HepG2 (cell line): ENCODE measurements around the gene CISD1. TPM values are rescaled to one million over a fixed set of nuclear protein-coding genes. Genes with fewer than 3 reads are reported as not detected.

Experiments used
- AGO2 ChIP-seq: fragments of 200-400 bp; formaldehyde crosslinking; optimal IDR thresholded peaks from 2 replicates; pipeline ENCODE3; 2017; ENCODE audit warnings: mild to moderate bottlenecking, low read depth, low read length, moderate library complexity
- EEA1 ChIP-seq: sonication (generic); formaldehyde crosslinking; IDR thresholded peaks from 2 replicates; pipeline ENCODE4 v1.5.1; 2020; ENCODE audit warnings: mild to moderate bottlenecking, missing genetic modification reagents, borderline replicate concordance
- GABPA ChIP-seq, 2 experiments: IDR thresholded peaks; 2 replicates each; pipeline ENCODE4 v1.6.1; 2011 to 2016; ENCODE audit warnings: low read depth in 2 of 2, low read length in 1 of 2, missing biosample characterization in 1 of 2, missing genetic modification characterization in 1 of 2
- MXI1 ChIP-seq: IDR thresholded peaks from 3 replicates; pipeline ENCODE4 v1.6.1; 2012; ENCODE audit warnings: low read depth, low read length, inconsistent platforms, borderline replicate concordance
- SP4 ChIP-seq: sonication (generic); formaldehyde crosslinking; IDR thresholded peaks from 2 replicates; pipeline ENCODE4 v1.8.1; 2023; ENCODE audit warnings: mild to moderate bottlenecking, missing genetic modification reagents
- ZEB1 ChIP-seq: IDR thresholded peaks from 2 replicates; pipeline ENCODE4 v1.6.1; 2012; ENCODE audit warnings: mild to moderate bottlenecking, low read depth, inconsistent platforms; ENCODE audit not compliant: insufficient replicate concordance
- ZNF468 ChIP-seq: sonication (generic); formaldehyde crosslinking; IDR thresholded peaks from 2 replicates; pipeline ENCODE4 v1.8.0; 2022; ENCODE audit warnings: mild to moderate bottlenecking, moderate library complexity, missing genetic modification reagents
- ZNF709 ChIP-seq: sonication (generic); formaldehyde crosslinking; IDR thresholded peaks from 2 replicates; pipeline ENCODE4 v1.5.0; 2020; ENCODE audit warnings: mild to moderate bottlenecking, missing genetic modification reagents
- ZNF792 ChIP-seq: IDR thresholded peaks from 2 replicates; pipeline ENCODE4 v1.6.1; 2016
- polyA plus RNA-seq, 8 experiments: library from polyadenylated mRNA; depleted of rRNA in 3 of 8; stranded (reverse) in 7 of 8; unstranded in 1 of 8; fragments of >200 nt; fragmentation: Illumina TruSeq in 4 of 8; extraction: Trizol in 4 of 8; gene quantifications; 2 replicates each; pipeline versions ENCODE4 v1.2.1 to v1.2.3, GENCODE V29; 2011 to 2016; ENCODE audit warnings: low read depth in 4 of 8, missing spikeins in 1 of 8, mixed read lengths in 1 of 8; ENCODE audit not compliant: insufficient read depth in 1 of 8
- total RNA-seq, 5 experiments: library from RNA; depleted of rRNA; stranded (reverse); fragments of >200 nt; fragmentation: Illumina TruSeq; extraction: Trizol; gene quantifications; 2 replicates each; pipeline ENCODE4 v1.2.3, GENCODE V29; 2016; ENCODE audit warnings: low read depth in 1 of 5
- TF ChIP-seq, protein P1 (sequence below): sonication (generic); formaldehyde crosslinking; IDR thresholded peaks from 2 replicates; pipeline ENCODE4 v1.4.0; 2020; ENCODE audit warnings: missing genetic modification reagents
- TF ChIP-seq, protein P2 (sequence below): IDR thresholded peaks from 2 replicates; pipeline ENCODE4 v1.6.1; 2018; ENCODE audit warnings: missing genetic modification reagents
- TF ChIP-seq, protein P3 (sequence below): sonication (generic); formaldehyde crosslinking; IDR thresholded peaks from 2 replicates; pipeline ENCODE4 v1.8.0; 2022; ENCODE audit warnings: missing genetic modification reagents, mild to moderate bottlenecking, borderline replicate concordance
- TF ChIP-seq, protein P4 (sequence below): sonication (generic); formaldehyde crosslinking; IDR thresholded peaks from 2 replicates; pipeline ENCODE4 v1.9.0; 2022; ENCODE audit warnings: low read depth, missing genetic modification reagents
- TF ChIP-seq, protein P5 (sequence below): sonication (generic); formaldehyde crosslinking; IDR thresholded peaks from 2 replicates; pipeline ENCODE4 v1.5.0; 2020; ENCODE audit warnings: mild to moderate bottlenecking, low read depth, missing genetic modification reagents, borderline replicate concordance
- TF ChIP-seq, protein P6 (sequence below), 2 experiments: fragments of 450-650 bp in 1 of 2; sonication (generic) in 1 of 2; formaldehyde crosslinking; IDR thresholded peaks; 2 replicates each; pipeline versions ENCODE4 v1.5.0 to v1.8.0; 2020 to 2022; ENCODE audit warnings: mild to moderate bottlenecking in 1 of 2, missing genetic modification reagents in 1 of 2
- TF ChIP-seq, protein P7 (sequence below): sonication (generic); formaldehyde crosslinking; IDR thresholded peaks from 2 replicates; pipeline ENCODE4 v1.4.0; 2020; ENCODE audit warnings: missing genetic modification reagents

CISD1 gene
- total and polyA plus RNA-seq, 2 of the 13 experiments (the other 11 are each of a cell fraction or from before 2014, with no cell fraction given): 63.4 to 78.9 TPM

DNA sequence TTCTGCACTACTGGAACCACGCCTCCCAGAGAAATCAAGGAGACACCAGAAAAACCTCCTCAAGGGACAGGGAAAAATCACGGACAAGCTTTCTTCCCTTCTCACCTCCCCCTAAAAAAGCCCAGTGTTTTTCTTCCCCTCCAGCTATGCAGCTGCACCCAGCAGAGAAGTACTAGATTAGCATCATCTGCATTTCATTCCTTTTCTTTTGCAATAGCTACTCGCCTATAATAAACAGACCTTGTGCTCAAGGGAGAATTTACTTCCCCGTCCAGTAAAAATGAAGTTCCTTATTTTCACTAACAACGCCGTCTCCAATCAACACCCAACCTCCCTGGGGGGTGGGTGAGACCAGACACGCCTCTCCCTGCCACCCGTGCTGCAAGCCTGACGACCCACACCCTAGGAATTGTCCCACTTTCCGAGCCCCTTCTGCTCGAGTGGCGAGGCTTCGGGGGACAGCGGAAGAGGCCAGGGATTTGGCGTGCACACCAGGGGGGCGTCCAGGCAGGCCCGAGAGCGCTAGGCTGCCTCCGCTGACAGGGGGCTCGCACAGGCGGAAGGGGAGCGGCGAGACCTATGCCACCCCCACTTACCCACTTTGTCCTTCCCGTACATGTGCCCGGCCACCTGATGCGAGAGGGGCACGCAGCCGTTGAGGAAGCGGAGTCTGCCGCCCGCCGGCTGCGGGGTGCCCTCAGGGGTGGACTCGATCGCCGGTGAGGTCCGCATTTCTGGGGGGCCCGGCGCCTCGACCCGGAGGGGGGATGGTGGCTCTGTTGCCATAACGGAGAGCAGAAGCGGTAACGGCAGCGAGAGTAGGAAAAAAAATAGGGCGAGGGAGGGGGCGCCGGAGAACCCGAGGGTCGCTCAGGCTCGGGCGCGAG is 1.9 kb upstream of the CISD1 start (continued):
- TF ChIP-seq MXI1: no peak
- TF ChIP-seq AGO2: peak; percentile 47
- TF ChIP-seq ZEB1: no peak
- TF ChIP-seq ZNF709 (CRISPR knock-in tag): no peak
- TF ChIP-seq, protein P1, sequence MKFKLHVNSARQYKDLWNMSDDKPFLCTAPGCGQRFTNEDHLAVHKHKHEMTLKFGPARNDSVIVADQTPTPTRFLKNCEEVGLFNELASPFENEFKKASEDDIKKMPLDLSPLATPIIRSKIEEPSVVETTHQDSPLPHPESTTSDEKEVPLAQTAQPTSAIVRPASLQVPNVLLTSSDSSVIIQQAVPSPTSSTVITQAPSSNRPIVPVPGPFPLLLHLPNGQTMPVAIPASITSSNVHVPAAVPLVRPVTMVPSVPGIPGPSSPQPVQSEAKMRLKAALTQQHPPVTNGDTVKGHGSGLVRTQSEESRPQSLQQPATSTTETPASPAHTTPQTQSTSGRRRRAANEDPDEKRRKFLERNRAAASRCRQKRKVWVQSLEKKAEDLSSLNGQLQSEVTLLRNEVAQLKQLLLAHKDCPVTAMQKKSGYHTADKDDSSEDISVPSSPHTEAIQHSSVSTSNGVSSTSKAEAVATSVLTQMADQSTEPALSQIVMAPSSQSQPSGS: no peak
- TF ChIP-seq GABPA (IDR thresholded peaks at IDR 0.05; ENCODE audit: low read depth, low read length): no peak
- no peak for TF ChIP-seq GABPA (CRISPR knock-in tag; IDR thresholded peaks at IDR 0.05; ENCODE audit: low read depth)
- no peak for TF ChIP-seq ZNF468
- TF ChIP-seq ZNF792 (CRISPR knock-in tag): no peak
- TF ChIP-seq, protein P2, sequence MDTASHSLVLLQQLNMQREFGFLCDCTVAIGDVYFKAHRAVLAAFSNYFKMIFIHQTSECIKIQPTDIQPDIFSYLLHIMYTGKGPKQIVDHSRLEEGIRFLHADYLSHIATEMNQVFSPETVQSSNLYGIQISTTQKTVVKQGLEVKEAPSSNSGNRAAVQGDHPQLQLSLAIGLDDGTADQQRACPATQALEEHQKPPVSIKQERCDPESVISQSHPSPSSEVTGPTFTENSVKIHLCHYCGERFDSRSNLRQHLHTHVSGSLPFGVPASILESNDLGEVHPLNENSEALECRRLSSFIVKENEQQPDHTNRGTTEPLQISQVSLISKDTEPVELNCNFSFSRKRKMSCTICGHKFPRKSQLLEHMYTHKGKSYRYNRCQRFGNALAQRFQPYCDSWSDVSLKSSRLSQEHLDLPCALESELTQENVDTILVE (CRISPR knock-in tag): no peak
- TF ChIP-seq, protein P3, sequence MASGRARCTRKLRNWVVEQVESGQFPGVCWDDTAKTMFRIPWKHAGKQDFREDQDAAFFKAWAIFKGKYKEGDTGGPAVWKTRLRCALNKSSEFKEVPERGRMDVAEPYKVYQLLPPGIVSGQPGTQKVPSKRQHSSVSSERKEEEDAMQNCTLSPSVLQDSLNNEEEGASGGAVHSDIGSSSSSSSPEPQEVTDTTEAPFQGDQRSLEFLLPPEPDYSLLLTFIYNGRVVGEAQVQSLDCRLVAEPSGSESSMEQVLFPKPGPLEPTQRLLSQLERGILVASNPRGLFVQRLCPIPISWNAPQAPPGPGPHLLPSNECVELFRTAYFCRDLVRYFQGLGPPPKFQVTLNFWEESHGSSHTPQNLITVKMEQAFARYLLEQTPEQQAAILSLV (CRISPR knock-in tag): no peak
- TF ChIP-seq, protein P4, sequence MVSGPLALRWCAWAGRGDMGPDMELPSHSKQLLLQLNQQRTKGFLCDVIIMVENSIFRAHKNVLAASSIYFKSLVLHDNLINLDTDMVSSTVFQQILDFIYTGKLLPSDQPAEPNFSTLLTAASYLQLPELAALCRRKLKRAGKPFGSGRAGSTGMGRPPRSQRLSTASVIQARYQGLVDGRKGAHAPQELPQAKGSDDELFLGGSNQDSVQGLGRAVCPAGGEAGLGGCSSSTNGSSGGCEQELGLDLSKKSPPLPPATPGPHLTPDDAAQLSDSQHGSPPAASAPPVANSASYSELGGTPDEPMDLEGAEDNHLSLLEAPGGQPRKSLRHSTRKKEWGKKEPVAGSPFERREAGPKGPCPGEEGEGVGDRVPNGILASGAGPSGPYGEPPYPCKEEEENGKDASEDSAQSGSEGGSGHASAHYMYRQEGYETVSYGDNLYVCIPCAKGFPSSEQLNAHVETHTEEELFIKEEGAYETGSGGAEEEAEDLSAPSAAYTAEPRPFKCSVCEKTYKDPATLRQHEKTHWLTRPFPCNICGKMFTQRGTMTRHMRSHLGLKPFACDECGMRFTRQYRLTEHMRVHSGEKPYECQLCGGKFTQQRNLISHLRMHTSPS: no peak
- TF ChIP-seq, protein P5, sequence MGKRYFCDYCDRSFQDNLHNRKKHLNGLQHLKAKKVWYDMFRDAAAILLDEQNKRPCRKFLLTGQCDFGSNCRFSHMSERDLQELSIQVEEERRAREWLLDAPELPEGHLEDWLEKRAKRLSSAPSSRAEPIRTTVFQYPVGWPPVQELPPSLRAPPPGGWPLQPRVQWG (CRISPR knock-in tag): no peak
- no peak for TF ChIP-seq EEA1 (CRISPR knock-in tag)
- TF ChIP-seq SP4 (CRISPR knock-in tag): no peak; the same call in 1 of the 2 replicates
- TF ChIP-seq, protein P6, sequence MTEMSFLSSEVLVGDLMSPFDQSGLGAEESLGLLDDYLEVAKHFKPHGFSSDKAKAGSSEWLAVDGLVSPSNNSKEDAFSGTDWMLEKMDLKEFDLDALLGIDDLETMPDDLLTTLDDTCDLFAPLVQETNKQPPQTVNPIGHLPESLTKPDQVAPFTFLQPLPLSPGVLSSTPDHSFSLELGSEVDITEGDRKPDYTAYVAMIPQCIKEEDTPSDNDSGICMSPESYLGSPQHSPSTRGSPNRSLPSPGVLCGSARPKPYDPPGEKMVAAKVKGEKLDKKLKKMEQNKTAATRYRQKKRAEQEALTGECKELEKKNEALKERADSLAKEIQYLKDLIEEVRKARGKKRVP (CRISPR knock-in tag; IDR thresholded peaks at IDR 0.05): no peak
- TF ChIP-seq, protein P7, sequence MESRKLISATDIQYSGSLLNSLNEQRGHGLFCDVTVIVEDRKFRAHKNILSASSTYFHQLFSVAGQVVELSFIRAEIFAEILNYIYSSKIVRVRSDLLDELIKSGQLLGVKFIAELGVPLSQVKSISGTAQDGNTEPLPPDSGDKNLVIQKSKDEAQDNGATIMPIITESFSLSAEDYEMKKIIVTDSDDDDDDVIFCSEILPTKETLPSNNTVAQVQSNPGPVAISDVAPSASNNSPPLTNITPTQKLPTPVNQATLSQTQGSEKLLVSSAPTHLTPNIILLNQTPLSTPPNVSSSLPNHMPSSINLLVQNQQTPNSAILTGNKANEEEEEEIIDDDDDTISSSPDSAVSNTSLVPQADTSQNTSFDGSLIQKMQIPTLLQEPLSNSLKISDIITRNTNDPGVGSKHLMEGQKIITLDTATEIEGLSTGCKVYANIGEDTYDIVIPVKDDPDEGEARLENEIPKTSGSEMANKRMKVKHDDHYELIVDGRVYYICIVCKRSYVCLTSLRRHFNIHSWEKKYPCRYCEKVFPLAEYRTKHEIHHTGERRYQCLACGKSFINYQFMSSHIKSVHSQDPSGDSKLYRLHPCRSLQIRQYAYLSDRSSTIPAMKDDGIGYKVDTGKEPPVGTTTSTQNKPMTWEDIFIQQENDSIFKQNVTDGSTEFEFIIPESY (CRISPR knock-in tag): no peak
